ENCODE results near the gene PDSS1.
"Not testable (repeated sequence)": the region's sequence is repeated elsewhere in the genome, so short reads cannot be mapped to it uniquely, and the experiment has no call there.

Gene PDSS1

GRCh38 chr10:26665080-26666048 is 32.1 kb upstream of the PDSS1 start:
- in situ Hi-C loops (cut with HindIII; ENCODE audit: low sequenced_read_pairs): no loop called here
- DNase-seq (ENCODE audit: low read depth): no peak
- no peak for TF ChIP-seq CTCF (IDR thresholded peaks at IDR 0.05; ENCODE audit: low read depth, low read length, missing control alignments)
- H3K4me3 ChIP-seq (ENCODE audit: low read depth, low read length): no peak overlapping the region

GRCh38 chr10:26675873-26676257 is 21.6 kb upstream of the PDSS1 start:
- no peak for TF ChIP-seq CTCF (IDR thresholded peaks at IDR 0.05; ENCODE audit: low read depth, low read length, missing control alignments)
- in situ Hi-C loops (cut with HindIII; ENCODE audit: low sequenced_read_pairs): no loop called here
- H3K4me3 ChIP-seq (ENCODE audit: low read depth, low read length): no peak overlapping the region
- no peak for DNase-seq (ENCODE audit: low read depth)

- no peak overlapping the region for H3K4me3 ChIP-seq (ENCODE audit: low read depth, low read length)
- TF ChIP-seq CTCF (IDR thresholded peaks at IDR 0.05; ENCODE audit: low read depth, low read length, missing control alignments): no peak
- in situ Hi-C loops (cut with HindIII; ENCODE audit: low sequenced_read_pairs): no loop called here
- no peak for DNase-seq (ENCODE audit: low read depth)
These were observed 17.9 kb upstream of the PDSS1 start for GRCh38 chr10:26679588-26679987.

- in situ Hi-C loops (cut with HindIII; ENCODE audit: low sequenced_read_pairs): no loop called here
- H3K4me3 ChIP-seq (ENCODE audit: low read depth, low read length): no peak overlapping the region
- DNase-seq (ENCODE audit: low read depth): no peak
- TF ChIP-seq CTCF (IDR thresholded peaks at IDR 0.05; ENCODE audit: low read depth, low read length, missing control alignments): no peak
These were observed 16.4 kb upstream of the PDSS1 start for GRCh38 chr10:26681076-26681475.

- H3K4me3 ChIP-seq (ENCODE audit: low read depth, low read length); in situ Hi-C loops (cut with HindIII; ENCODE audit: low sequenced_read_pairs); DNase-seq (ENCODE audit: low read depth): not testable (repeated sequence)
These were observed 15.5 kb upstream of the PDSS1 start for GRCh38 chr10:26681971-26682370.

GRCh38 chr10:26682931-26683330 is 14.6 kb upstream of the PDSS1 start:
- DNase-seq (ENCODE audit: low read depth): no peak
- TF ChIP-seq CTCF (IDR thresholded peaks at IDR 0.05; ENCODE audit: low read depth, low read length, missing control alignments): no peak
- H3K4me3 ChIP-seq (ENCODE audit: low read depth, low read length): no peak overlapping the region
- in situ Hi-C loops (cut with HindIII; ENCODE audit: low sequenced_read_pairs): no loop called here

- DNase-seq (ENCODE audit: low read depth); H3K4me3 ChIP-seq (ENCODE audit: low read depth, low read length); in situ Hi-C loops (cut with HindIII; ENCODE audit: low sequenced_read_pairs): not testable (repeated sequence)
- peak; percentile 51 for TF ChIP-seq CTCF (IDR thresholded peaks at IDR 0.05; ENCODE audit: low read depth, low read length, missing control alignments)
These were observed 12.7 kb upstream of the PDSS1 start for GRCh38 chr10:26684667-26685264.

Measured in astrocyte of the cerebellum (primary cell).